B cell (primary cell): ENCODE measurements around the gene SKAP2.

Experiments used
- EZH2 ChIP-seq: IDR thresholded peaks from 2 replicates; pipeline ENCODE4 v1.6.1; 2012; ENCODE audit warnings: borderline replicate concordance, low read depth, mild to moderate bottlenecking, moderate library complexity, low read length; ENCODE audit not compliant: insufficient read depth, poor library complexity, severe bottlenecking
- TF ChIP-seq, protein P1 (sequence below): fragments of 200-600 bp; IDR thresholded peaks from one replicate; pipeline ENCODE4 v1.8.0; 2022; ENCODE audit warnings: antibody characterized with exemption, mild to moderate bottlenecking

DNA sequence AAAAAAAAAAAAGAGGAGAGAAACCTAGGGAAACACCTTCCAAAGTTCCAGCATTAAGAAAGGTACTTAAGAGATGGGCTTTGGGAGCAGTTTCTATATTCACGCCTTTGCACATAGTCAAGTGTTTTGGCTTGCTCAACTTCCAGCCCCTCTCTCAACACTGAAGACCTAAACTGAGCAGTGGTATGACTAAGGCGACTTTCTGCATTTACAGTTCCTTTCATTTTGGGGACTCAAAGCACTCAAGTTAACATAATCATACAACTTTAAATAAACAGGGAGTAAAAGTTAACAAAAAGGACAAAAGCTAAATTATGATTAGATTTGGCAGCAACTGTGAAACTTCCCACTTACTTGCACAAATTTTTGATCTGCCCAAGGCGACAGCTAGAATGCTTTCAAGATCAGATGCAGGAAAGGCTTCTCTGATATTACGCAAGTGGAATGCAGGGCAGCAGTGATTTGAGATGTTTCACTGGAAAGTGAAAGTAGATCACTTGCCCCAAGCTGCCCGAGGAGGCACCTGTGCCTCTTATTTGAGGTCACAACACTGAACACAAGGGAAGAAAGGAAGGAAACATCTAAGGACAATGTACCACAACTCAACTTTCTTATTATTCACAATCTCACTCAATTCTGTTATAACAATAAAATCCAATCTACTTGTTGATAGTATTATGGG is 199.5 kb downstream of the SKAP2 start:
- TF ChIP-seq, protein P1, sequence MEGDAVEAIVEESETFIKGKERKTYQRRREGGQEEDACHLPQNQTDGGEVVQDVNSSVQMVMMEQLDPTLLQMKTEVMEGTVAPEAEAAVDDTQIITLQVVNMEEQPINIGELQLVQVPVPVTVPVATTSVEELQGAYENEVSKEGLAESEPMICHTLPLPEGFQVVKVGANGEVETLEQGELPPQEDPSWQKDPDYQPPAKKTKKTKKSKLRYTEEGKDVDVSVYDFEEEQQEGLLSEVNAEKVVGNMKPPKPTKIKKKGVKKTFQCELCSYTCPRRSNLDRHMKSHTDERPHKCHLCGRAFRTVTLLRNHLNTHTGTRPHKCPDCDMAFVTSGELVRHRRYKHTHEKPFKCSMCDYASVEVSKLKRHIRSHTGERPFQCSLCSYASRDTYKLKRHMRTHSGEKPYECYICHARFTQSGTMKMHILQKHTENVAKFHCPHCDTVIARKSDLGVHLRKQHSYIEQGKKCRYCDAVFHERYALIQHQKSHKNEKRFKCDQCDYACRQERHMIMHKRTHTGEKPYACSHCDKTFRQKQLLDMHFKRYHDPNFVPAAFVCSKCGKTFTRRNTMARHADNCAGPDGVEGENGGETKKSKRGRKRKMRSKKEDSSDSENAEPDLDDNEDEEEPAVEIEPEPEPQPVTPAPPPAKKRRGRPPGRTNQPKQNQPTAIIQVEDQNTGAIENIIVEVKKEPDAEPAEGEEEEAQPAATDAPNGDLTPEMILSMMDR: no peak
- no peak for TF ChIP-seq EZH2
